ACC112 (cell line): ENCODE measurements around the gene ASCC3.

Experiments
- H2AFZ ChIP-seq: fragments of 200-600 bp; sonication (generic); one replicate; pipeline ENCODE4 v1.6.0; 2017; ENCODE audit warnings: antibody characterized with exemption, low read length; ENCODE audit not compliant: unreplicated experiment
- H3K27ac ChIP-seq: fragments of 200-600 bp; sonication (generic); 2 replicates; pipeline ENCODE4 v1.5.1; 2014; ENCODE audit warnings: low read depth, mild to moderate bottlenecking, antibody characterized with exemption, low read length, moderate library complexity
- H3K27me3 ChIP-seq: fragments of 200-600 bp; sonication (generic); 2 replicates; pipeline ENCODE4 v1.6.1; 2014; ENCODE audit warnings: mild to moderate bottlenecking, antibody characterized with exemption, low read length, moderate library complexity, mixed read lengths; ENCODE audit not compliant: insufficient read depth
- H3K36me3 ChIP-seq: fragments of 200-600 bp; sonication (generic); 2 replicates; pipeline ENCODE4 v1.6.1; 2016; ENCODE audit warnings: mild to moderate bottlenecking, antibody characterized with exemption, low read length, moderate library complexity, mixed read lengths; ENCODE audit not compliant: insufficient read depth
- H3K4me1 ChIP-seq: fragments of 200-600 bp; sonication (generic); one replicate; pipeline ENCODE4 v1.6.1; 2016; ENCODE audit warnings: low read length, mixed read lengths; ENCODE audit not compliant: insufficient read depth, unreplicated experiment, control insufficient read depth
- H3K4me3 ChIP-seq: fragments of 200-600 bp; sonication (generic); 2 replicates; pipeline ENCODE4 v1.5.1; 2014; ENCODE audit warnings: mild to moderate bottlenecking, low read depth, low read length
- H3K79me2 ChIP-seq: fragments of 200-600 bp; sonication (generic); one replicate; pipeline ENCODE4 v1.6.0; 2016; ENCODE audit warnings: low read length; ENCODE audit not compliant: control insufficient read depth, unreplicated experiment, insufficient read depth

The ASCC3 gene

GRCh38 chr6:100880853-100881706, at the start of gene ASCC3:
Gene ASCC3, minus strand, starts transcription at chr6:100881329. Its CDS starts 13,332 bp downstream, at chr6:100867997.
- Histone ChIP-seq H3K27ac (peak within 1 kb of the TSS; percentile 69), H3K27me3 (no peaks in the 10 kb centered on the region), H3K79me2 (peaks cover 58% of the 10 kb centered on the region), H3K4me1 (peaks cover 28% of the 10 kb centered on the region), H3K4me3 (peak within 1 kb of the TSS; percentile 80), H3K36me3 (no peaks in the 10 kb centered on the region), H2AFZ (peak within 1 kb of the TSS; percentile 96)

DNA sequence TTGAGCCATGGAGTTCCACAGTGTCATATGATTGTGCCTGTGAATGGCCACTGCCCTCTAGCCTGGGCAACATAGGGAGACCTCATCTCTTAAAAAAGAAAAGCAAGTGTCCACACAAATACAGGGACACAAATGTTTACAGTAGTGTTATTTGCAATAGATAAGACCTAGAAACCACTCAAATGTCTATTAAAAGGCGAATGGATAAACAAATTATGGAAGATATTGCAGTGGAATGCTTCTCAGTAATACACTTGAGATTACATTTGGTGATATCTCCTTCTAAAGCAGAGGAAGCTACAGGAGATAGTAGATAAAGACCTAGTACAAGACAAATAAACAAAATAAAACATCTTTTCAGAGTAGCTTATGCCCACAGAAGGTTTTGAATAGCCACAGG, 44.6 kb upstream of the ASCC3 start:
- Histone ChIP-seq H3K79me2 (no peaks in the 10 kb centered on the region), H3K4me3 (no peak overlapping the region), H3K4me1 (no peaks in the 10 kb centered on the region), H2AFZ (no peak overlapping the region), H3K36me3 (no peaks in the 10 kb centered on the region), H3K27me3 (peaks cover 5% of the 10 kb centered on the region; the same call in 1 of the 2 replicates), H3K27ac (no peak overlapping the region)

- H3K36me3 ChIP-seq = no peaks in the 10 kb centered on the region
- H2AFZ ChIP-seq = no peak overlapping the region
- peaks cover 5% of the 10 kb centered on the region; the same call in 1 of the 2 replicates for H3K27me3 ChIP-seq
- H3K4me3 ChIP-seq = no peak overlapping the region
- H3K79me2 ChIP-seq = no peaks in the 10 kb centered on the region
- H3K27ac ChIP-seq = no peak overlapping the region
- H3K4me1 ChIP-seq = no peaks in the 10 kb centered on the region
Observed at GRCh38 chr6:100924534-100925227, 43.6 kb upstream of the ASCC3 start.

DNA sequence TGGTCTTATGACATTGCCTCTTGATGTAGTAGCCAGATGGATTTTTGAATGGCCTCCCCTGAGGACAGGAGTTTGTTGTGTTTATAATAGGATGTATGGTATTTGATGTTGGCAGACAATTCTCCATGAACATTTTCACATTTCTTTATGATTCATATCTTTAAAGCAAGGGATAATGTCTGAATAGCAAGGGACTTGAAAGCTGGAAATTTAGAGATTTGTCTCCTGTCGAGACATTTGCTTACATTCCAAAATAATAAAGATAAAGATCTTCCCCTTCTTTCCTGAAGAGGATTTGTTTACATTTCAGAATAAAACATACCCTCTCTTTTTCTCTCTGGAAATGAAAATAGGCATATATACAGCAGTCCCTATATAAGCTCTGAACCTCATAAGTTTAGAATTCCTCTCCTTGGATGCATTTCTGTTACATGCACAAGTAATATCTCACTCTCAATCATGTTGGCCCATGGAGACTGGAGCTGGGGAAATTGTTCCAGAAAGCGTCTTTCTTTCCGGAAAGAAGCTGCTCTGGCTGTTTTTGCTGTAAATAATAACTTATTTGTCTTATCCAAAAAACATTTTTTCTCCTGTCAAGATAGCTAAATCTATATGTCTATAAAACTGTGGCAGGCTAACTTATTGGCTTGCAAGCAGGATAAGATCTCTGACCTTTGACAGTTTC, 42.5 kb upstream of the ASCC3 start:
- no peak overlapping the region for H3K27ac ChIP-seq
- H2AFZ ChIP-seq = no peak overlapping the region

GRCh38 chr6:100920028-100920605, 39.0 kb upstream of the ASCC3 start:
- H3K36me3 ChIP-seq = no peaks in the 10 kb centered on the region
- H3K27ac ChIP-seq = no peak overlapping the region
- H2AFZ ChIP-seq = no peak overlapping the region
- H3K4me1 ChIP-seq = no peaks in the 10 kb centered on the region
- H3K79me2 ChIP-seq = no peaks in the 10 kb centered on the region
- peaks cover 14% of the 10 kb centered on the region; the same call in 1 of the 2 replicates for H3K27me3 ChIP-seq
- no peak overlapping the region for H3K4me3 ChIP-seq

More for the DNA sequence above, 42.5 kb upstream of the ASCC3 start:
- no peak overlapping the region for H3K4me3 ChIP-seq
- H3K79me2 ChIP-seq = no peaks in the 10 kb centered on the region
- no peaks in the 10 kb centered on the region for H3K36me3 ChIP-seq
- H3K27me3 ChIP-seq = peaks cover 9% of the 10 kb centered on the region; the same call in 1 of the 2 replicates
- H3K4me1 ChIP-seq = no peaks in the 10 kb centered on the region

DNA sequence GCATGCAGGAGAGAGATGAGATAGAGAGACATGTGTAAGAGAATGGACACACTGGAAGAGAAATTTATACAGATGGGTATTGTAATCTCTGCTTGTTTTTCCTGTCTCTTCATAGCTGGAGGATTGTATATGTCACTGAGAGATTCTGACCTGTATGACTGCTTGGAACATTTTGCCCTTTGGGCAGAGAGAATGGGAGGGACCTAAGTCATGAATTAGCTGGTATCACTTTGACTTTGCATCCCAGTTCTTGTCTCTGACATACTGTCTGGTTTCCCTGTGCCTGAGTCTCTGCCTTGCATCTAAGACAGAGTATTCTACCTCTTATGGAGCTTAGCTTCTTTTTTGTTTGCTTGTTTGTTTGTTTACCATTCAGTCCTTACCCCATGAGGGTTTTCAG, 37.0 kb upstream of the ASCC3 start:
- Histone ChIP-seq H3K27me3 (peaks cover 27% of the 10 kb centered on the region; the same call in 1 of the 2 replicates), H3K79me2 (no peaks in the 10 kb centered on the region), H3K4me1 (no peaks in the 10 kb centered on the region), H3K4me3 (no peak overlapping the region), H2AFZ (no peak overlapping the region), H3K27ac (no peak overlapping the region), H3K36me3 (no peaks in the 10 kb centered on the region)

- Histone ChIP-seq H3K4me1 (no peaks in the 10 kb centered on the region), H3K79me2 (no peaks in the 10 kb centered on the region), H3K4me3 (no peak overlapping the region), H3K27ac (no peak overlapping the region), H3K36me3 (no peaks in the 10 kb centered on the region), H2AFZ (no peak overlapping the region), H3K27me3 (peaks cover 27% of the 10 kb centered on the region; the same call in 1 of the 2 replicates)
Observed at GRCh38 chr6:100915876-100916275, 34.7 kb upstream of the ASCC3 start.

DNA sequence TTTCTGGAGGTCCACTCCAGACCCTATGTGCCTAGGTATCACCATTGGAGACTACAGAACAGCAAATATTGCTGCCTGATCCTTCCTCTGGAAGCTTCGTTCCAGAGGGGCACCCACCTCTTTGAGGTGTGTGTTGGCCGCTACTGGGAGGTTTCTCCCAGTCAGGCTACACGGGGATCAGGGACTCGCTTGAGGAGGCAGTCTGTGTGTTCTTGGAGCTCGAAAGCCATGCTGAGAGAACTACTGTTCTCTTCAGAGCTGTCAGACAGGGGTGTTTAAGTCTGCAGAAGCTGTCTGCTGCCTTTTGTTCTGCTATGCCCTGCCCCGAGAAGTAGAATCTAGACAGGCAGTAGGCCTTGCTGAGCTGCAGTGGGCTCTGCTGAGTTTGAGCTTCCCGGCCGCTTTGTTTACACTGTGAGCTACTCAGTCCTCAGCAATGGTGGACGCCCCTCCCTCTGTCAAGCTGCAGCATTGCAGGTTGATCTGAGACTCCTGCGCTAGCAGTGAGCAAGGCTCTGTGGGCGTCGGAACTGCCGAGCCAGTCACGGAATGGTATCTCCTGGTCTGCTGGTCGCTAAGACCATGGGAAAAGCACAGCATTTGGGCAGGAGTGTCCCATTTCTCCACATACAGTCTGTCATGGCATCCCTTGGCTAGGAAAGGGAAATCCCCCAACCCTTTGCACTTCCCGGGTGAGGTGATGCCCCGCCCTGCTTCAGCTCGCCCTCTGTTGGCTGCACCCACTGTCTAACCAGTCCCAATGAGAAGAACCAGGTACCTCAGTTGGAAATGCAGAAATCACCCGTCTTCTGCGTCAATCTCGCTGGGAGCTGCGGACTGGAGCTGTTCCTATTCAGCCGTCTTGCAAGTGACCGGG, 32.5 kb upstream of the ASCC3 start:
- no peak overlapping the region for H2AFZ ChIP-seq
- no peak overlapping the region for H3K4me3 ChIP-seq
- no peaks in the 10 kb centered on the region for H3K79me2 ChIP-seq
- no peaks in the 10 kb centered on the region for H3K4me1 ChIP-seq
- H3K27ac ChIP-seq = no peak overlapping the region
- peaks cover 23% of the 10 kb centered on the region; the same call in 1 of the 2 replicates for H3K27me3 ChIP-seq
- H3K36me3 ChIP-seq = no peaks in the 10 kb centered on the region

- Histone ChIP-seq H3K4me1 (no peaks in the 10 kb centered on the region), H3K79me2 (no peaks in the 10 kb centered on the region), H3K27me3 (0 out of 2 replicates have a peak, but pooled peaks cover 6% of the 10 kb centered on the region), H3K4me3 (no peak overlapping the region), H3K36me3 (no peaks in the 10 kb centered on the region), H3K27ac (no peak overlapping the region), H2AFZ (no peak overlapping the region)
Observed at GRCh38 chr6:100906325-100906724, 25.2 kb upstream of the ASCC3 start.
